Measurements from ENCODE around the gene OGFR.
A peak's percentile ranks its signal among the peaks of the same experiment; 100 is the strongest.

Gene OGFR

GRCh38 chr20:62796699-62797491, 7.7 kb upstream of the OGFR start:
- Histone ChIP-seq H3K4me1 (ENCODE audit: insufficient read depth, low read length) (peaks cover 4% of the 10 kb centered on the region; the same call in 1 of the 2 replicates), H3K36me3 (ENCODE audit: insufficient read depth, low read length) (no peaks in the 10 kb centered on the region), H3K9me3 (ENCODE audit: control insufficient read depth, insufficient read depth, low read length) (no peaks in the 10 kb centered on the region), H3K9ac (ENCODE audit: low read depth, low read length) (peak overlapping the region; percentile 84)

- H3K4me1 ChIP-seq (ENCODE audit: insufficient read depth, low read length): peaks cover 4% of the 10 kb centered on the region; the same call in 1 of the 2 replicates
- no peaks in the 10 kb centered on the region for H3K36me3 ChIP-seq (ENCODE audit: insufficient read depth, low read length)
- no peak overlapping the region for H3K9ac ChIP-seq (ENCODE audit: low read depth, low read length)
- no peaks in the 10 kb centered on the region for H3K9me3 ChIP-seq (ENCODE audit: control insufficient read depth, insufficient read depth, low read length)
Observed at GRCh38 chr20:62797671-62798532, 6.7 kb upstream of the OGFR start.

GRCh38 chr20:62799036-62799435, 5.6 kb upstream of the OGFR start:
- Histone ChIP-seq H3K9ac (ENCODE audit: low read depth, low read length) (no peak overlapping the region), H3K4me1 (ENCODE audit: insufficient read depth, low read length) (no peaks in the 10 kb centered on the region; the same call in 1 of the 2 replicates), H3K9me3 (ENCODE audit: control insufficient read depth, insufficient read depth, low read length) (no peaks in the 10 kb centered on the region), H3K36me3 (ENCODE audit: insufficient read depth, low read length) (no peaks in the 10 kb centered on the region)

- no peaks in the 10 kb centered on the region; the same call in 1 of the 2 replicates for H3K4me1 ChIP-seq (ENCODE audit: insufficient read depth, low read length)
- H3K9me3 ChIP-seq (ENCODE audit: control insufficient read depth, insufficient read depth, low read length): no peaks in the 10 kb centered on the region
- H3K9ac ChIP-seq (ENCODE audit: low read depth, low read length): no peak overlapping the region
- H3K36me3 ChIP-seq (ENCODE audit: insufficient read depth, low read length): no peaks in the 10 kb centered on the region
Observed at GRCh38 chr20:62799459-62799858, 5.2 kb upstream of the OGFR start.

- no peaks in the 10 kb centered on the region for H3K9me3 ChIP-seq (ENCODE audit: control insufficient read depth, insufficient read depth, low read length)
- no peaks in the 10 kb centered on the region; the same call in 1 of the 2 replicates for H3K4me1 ChIP-seq (ENCODE audit: insufficient read depth, low read length)
- no peaks in the 10 kb centered on the region for H3K36me3 ChIP-seq (ENCODE audit: insufficient read depth, low read length)
- H3K9ac ChIP-seq (ENCODE audit: low read depth, low read length): no peak overlapping the region
Observed at GRCh38 chr20:62799873-62800272, 4.8 kb upstream of the OGFR start.

- H3K9me3 ChIP-seq (ENCODE audit: control insufficient read depth, insufficient read depth, low read length): no peaks in the 10 kb centered on the region
- H3K4me1 ChIP-seq (ENCODE audit: insufficient read depth, low read length): no peaks in the 10 kb centered on the region; the same call in 1 of the 2 replicates
- no peaks in the 10 kb centered on the region for H3K36me3 ChIP-seq (ENCODE audit: insufficient read depth, low read length)
- no peak overlapping the region for H3K9ac ChIP-seq (ENCODE audit: low read depth, low read length)
Observed at GRCh38 chr20:62800314-62801259, 4.0 kb upstream of the OGFR start.

- H3K9ac ChIP-seq (ENCODE audit: low read depth, low read length): no peak overlapping the region
- no peaks in the 10 kb centered on the region for H3K9me3 ChIP-seq (ENCODE audit: control insufficient read depth, insufficient read depth, low read length)
- H3K36me3 ChIP-seq (ENCODE audit: insufficient read depth, low read length): no peaks in the 10 kb centered on the region
- no peaks in the 10 kb centered on the region; the same call in 1 of the 2 replicates for H3K4me1 ChIP-seq (ENCODE audit: insufficient read depth, low read length)
Observed at GRCh38 chr20:62801284-62802010, 3.2 kb upstream of the OGFR start.

- H3K4me1 ChIP-seq (ENCODE audit: insufficient read depth, low read length): no peaks in the 10 kb centered on the region; the same call in 1 of the 2 replicates
- no peak overlapping the region for H3K9ac ChIP-seq (ENCODE audit: low read depth, low read length)
- H3K9me3 ChIP-seq (ENCODE audit: control insufficient read depth, insufficient read depth, low read length): no peaks in the 10 kb centered on the region
- no peaks in the 10 kb centered on the region for H3K36me3 ChIP-seq (ENCODE audit: insufficient read depth, low read length)
Observed at GRCh38 chr20:62802026-62802712, 2.5 kb upstream of the OGFR start.

GRCh38 chr20:62804021-62804626, 511 bp upstream of the OGFR start:
- H3K9ac ChIP-seq (ENCODE audit: low read depth, low read length): peak overlapping the region; percentile 43
- no peaks in the 10 kb centered on the region for H3K9me3 ChIP-seq (ENCODE audit: control insufficient read depth, insufficient read depth, low read length)
- H3K4me1 ChIP-seq (ENCODE audit: insufficient read depth, low read length): no peaks in the 10 kb centered on the region; the same call in 1 of the 2 replicates
- H3K36me3 ChIP-seq (ENCODE audit: insufficient read depth, low read length): no peaks in the 10 kb centered on the region; the same call in 1 of the 2 replicates

- Histone ChIP-seq H3K4me1 (ENCODE audit: insufficient read depth, low read length) (no peaks in the 10 kb centered on the region; the same call in 1 of the 2 replicates), H3K9me3 (ENCODE audit: control insufficient read depth, insufficient read depth, low read length) (no peaks in the 10 kb centered on the region), H3K9ac (ENCODE audit: low read depth, low read length) (peak overlapping the region; percentile 71; the same call in 1 of the 2 replicates), H3K36me3 (ENCODE audit: insufficient read depth, low read length) (no peaks in the 10 kb centered on the region; the same call in 1 of the 2 replicates)
Observed at GRCh38 chr20:62805155-62805710, 598 bp downstream of the OGFR start.

- Histone ChIP-seq H3K9ac (ENCODE audit: low read depth, low read length) (peak overlapping the region; percentile 71; the same call in 1 of the 2 replicates), H3K9me3 (ENCODE audit: control insufficient read depth, insufficient read depth, low read length) (no peaks in the 10 kb centered on the region), H3K36me3 (ENCODE audit: insufficient read depth, low read length) (no peaks in the 10 kb centered on the region; the same call in 1 of the 2 replicates), H3K4me1 (ENCODE audit: insufficient read depth, low read length) (no peaks in the 10 kb centered on the region; the same call in 1 of the 2 replicates)
Observed at GRCh38 chr20:62805711-62806382, 1.2 kb downstream of the OGFR start.

All from ES-I3 (cell line).